HG02623 (cell line): Measurements from ENCODE around the gene KCNJ5.

ENCODE experiments used
- ATAC-seq: cut with Tn5 transposase; IDR thresholded peaks from one replicate; pipeline ENCODE4 v1.9.1; 2021; ENCODE audit warnings: moderate library complexity; ENCODE audit not compliant: unreplicated experiment

Gene KCNJ5

DNA sequence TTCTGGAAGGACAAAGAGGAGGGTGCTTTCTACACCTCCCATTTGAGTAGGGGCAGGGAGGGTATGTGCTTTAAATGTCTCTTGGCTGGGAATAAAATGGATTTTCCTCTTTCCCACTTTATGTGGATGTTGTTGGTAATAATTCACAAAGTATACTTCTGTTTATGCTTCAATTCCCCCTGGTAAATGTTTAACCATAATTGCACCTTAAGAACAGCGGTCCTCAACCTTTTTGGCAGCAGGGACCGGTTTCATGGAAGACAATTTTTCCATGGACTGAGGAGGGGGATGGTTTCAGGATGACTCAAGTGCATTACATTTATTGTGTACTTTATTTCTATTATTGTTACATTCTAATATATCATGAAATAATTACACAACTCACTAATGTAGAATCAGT is 55.5 kb downstream of the KCNJ5 start:
- ATAC-seq = no peak

DNA sequence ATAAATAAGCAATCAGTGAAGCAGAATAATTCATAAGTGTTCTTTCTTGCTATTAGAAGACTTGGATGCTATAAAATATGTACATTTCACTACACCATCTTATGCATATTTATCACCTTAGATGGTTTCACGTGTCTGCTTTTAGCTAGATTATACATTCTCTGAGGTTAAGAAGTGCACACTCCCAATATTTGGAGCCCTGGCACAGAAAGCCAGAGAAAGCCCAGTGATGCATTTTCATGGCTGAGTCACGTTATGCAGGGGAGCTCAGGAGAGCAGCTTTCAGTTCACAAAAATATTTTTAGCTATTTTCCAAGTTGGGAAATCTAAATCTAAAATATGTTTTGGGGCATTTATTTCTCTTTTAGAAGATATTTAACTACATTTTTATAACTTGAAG is 56.6 kb downstream of the KCNJ5 start:
- no peak for ATAC-seq

DNA sequence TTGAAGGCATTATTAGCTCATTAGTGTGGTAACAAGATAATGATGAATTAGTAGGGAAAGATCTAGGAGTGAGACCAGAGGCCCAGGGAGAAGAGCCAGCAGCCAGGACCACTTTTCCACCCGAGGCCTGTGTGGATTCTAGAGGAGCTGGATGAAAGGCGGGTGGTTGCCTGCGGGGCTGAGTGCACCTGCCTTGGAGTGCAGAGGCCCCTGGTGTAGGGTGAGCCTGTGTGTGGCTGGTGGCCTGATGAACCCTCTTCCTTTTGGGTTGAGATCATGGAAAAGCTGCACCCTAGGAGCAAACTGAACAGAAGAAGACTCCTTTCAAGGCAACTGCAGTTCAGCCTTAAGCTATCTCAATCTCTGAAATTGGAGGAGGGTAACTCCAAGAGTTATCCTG is 57.4 kb downstream of the KCNJ5 start:
- ATAC-seq = no peak

DNA sequence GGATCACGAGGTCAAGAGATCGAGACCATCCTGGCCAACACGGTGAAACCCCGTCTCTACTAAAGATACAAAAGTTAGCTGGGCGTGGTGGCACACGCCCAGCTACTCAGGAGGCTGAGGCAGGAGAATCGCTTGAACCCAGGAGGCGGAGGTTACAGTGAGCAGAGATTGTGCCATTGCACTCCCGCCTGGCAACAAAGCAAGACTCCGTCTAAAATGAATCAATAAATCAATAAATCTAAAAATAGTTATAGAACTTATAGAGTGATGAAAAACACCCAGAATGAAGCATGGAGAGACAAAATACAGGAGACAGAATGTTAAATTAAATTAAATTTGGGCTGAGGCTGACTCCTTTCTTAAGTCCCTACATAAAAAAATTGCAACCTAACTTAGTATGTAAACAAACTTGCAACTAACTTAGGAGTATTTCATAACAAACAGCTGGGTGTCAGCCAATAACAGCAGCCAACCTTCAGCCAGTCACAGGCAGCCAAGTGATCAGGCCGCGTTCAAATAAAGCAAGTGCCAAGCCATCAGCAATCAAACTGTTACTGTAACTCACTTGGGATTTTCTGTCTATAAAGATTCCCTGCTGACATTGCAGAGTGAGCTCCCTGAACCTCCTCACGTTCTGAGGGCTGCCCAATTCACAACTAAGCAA is 58.8 kb downstream of the KCNJ5 start:
- ATAC-seq = no peak

DNA sequence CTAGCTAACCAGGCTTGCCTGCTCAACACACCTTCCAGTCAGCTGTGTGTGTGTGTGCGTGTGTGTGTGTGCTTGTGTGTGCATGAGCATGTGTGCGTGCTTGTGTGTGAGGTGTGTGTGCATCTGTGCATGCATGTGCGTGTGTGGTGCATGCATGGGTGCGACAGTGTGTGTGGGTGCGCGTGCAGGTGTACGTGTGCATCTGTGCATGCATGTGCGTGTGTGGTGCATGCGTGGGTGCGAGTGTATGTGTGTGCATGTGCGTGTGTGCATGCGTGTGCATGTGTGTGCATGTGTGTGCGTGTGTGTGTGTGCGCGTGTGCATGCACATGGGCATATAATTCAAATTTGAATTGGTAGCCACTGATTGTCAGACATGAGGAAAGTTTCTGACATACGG is 62.0 kb downstream of the KCNJ5 start:
- ATAC-seq = no peak

DNA sequence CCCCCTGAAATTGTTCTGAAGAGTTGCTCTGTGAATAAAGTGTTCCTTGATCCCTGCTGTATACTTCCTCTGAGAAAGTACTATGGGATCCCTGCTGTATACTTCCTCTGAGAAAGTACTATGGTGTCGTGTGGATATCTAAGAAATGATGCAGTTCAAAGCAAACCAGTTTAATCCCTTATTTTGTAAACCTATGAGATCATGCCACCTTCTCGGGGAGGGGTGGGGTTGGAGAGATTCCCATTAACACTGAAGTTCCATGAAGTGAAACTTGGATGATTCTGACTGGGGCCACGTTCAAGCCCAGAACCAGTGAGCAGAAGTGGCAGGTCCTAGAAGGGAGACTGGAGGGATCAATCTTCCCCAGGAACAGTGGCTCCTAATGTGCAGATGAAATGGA is 64.5 kb downstream of the KCNJ5 start:
- no peak for ATAC-seq

DNA sequence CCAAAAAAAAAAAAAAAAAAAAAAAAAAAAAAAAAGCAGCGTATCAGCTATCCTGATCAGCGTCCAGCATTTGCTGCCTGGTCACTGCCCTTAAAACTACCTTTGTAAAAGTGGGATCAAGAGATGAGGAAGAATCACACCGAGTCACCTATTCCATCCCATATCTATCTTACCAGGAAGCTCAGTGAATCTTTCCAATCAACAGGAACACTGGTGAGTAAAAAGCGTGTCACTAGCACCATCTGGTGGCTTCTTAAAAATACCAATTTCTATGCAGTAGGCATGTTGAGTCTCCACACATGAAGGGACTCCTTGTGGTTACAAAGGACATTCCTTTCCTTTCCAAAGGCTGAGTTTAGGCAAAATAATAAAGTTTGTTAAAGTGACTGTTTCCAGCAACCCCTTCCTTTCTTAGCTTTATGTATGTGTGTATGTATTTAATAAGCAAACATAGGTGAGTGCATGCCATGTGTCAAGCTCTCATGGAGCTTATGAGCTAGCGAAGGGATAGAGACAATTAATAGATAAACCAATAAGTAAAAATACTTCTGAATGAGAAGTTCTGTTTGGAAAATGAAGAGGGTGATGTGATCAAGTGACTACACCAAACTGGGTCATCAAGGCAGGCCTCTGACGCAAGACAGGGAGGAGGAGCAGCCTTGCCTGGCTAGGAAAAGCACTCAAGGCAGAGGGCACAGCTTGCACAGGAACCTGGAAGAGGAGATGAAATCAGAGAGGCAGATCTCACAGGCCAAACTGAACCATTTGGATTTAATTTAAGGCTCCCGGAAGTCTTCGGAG is 65.4 kb downstream of the KCNJ5 start:
- peak; percentile 70 for ATAC-seq

- ATAC-seq = no peak
Measured at GRCh38 chr11:128957202-128957482, 66.0 kb downstream of the KCNJ5 start.

GRCh38 chr11:128961645-128962044 is 70.5 kb downstream of the KCNJ5 start:
- no peak for ATAC-seq

DNA sequence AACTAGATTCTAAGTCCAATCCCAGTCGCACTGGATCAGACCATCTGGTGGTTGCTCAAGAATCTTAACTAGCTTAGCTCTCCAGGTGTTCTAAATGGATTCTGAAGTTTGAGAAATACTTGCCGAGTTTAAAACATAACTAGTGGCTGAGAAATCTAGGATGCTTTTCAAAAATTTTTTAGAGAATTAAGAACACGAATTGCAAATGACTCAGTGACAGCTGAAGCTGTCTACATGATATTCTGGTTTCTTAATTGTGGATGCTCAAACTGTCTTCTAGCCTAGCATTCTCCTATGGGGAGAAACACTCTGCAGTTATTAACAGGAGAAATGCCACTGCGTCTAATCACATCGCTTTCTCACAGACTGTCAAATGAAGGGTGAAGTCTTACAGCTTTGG is 71.7 kb downstream of the KCNJ5 start:
- no peak for ATAC-seq

- no peak for ATAC-seq
Measured at GRCh38 chr11:128963744-128964325, 72.7 kb downstream of the KCNJ5 start.

- ATAC-seq = no peak
Measured at GRCh38 chr11:128964463-128964930, 73.3 kb downstream of the KCNJ5 start.

DNA sequence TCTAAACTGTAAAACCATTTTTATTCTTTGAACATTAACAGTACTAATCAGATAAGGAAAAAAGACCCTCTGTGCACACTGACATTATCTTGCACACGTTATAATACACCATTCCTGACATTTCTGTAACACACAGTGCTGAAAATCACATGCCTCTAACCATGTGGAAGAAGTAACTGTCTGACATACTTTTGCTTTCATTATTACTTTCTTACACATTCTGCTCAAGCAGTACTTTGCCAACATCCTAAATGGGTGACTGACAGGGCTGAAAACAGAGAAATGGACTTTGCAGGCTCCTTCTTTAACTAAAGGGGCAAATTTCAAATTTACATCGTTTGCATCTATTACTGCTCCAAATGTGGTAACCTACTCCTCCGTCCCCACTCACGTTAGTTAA is 74.3 kb downstream of the KCNJ5 start:
- peak; percentile 98 for ATAC-seq

DNA sequence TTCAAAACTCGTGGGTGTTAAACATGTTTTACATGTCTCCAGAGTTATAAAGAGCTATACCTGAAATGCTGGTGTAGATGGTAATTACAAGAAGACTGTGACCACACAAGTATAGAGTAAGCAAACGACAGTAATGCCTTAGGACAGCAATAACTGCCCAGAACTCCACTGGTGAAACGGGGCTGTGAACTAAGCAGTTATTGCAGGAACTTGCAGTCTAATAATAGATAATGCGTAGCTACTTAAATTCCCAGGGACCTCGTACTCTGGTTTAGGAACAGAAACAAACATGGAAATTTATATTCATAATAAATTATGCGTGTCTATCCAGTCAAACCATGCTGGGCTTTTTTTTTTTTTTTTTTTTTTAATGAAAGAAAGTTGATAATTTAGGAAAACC is 76.4 kb downstream of the KCNJ5 start:
- no peak for ATAC-seq

GRCh38 chr11:128968916-128969315 is 77.8 kb downstream of the KCNJ5 start:
- no peak for ATAC-seq
